Upper lobe of left lung (tissue), 4 donors: Measurements from ENCODE around the gene BABAM2.

Experiments used
- EP300 ChIP-seq, 4 donors: sonication (generic); formaldehyde crosslinking; IDR thresholded peaks; one replicate each; pipeline ENCODE4 v1.5.1; 2017; ENCODE audit warnings: antibody characterized with exemption in 4 of 4, control low read depth in 2 of 4
- POLR2A ChIP-seq, 4 donors: fragments of 450-650 bp; IDR thresholded peaks; one replicate each; pipeline ENCODE4 v1.5.1; 2016 to 2017; ENCODE audit warnings: antibody characterized with exemption in 4 of 4, mild to moderate bottlenecking in 2 of 4
- POLR2AphosphoS5 ChIP-seq, 2 donors: sonication (generic); formaldehyde crosslinking; IDR thresholded peaks; one replicate each; pipeline ENCODE4 v1.5.1; 2017; ENCODE audit warnings: antibody characterized with exemption in 2 of 2
- TF ChIP-seq, protein P1 (sequence below), 6 experiments: fragments of 450-650 bp in 4 of 6; fragments of 200-600 bp in 2 of 6; sonication (generic) in 2 of 6; IDR thresholded peaks; one replicate each; pipeline ENCODE4 v1.5.1; 2016 to 2019; ENCODE audit warnings: antibody characterized with exemption in 6 of 6

DNA sequence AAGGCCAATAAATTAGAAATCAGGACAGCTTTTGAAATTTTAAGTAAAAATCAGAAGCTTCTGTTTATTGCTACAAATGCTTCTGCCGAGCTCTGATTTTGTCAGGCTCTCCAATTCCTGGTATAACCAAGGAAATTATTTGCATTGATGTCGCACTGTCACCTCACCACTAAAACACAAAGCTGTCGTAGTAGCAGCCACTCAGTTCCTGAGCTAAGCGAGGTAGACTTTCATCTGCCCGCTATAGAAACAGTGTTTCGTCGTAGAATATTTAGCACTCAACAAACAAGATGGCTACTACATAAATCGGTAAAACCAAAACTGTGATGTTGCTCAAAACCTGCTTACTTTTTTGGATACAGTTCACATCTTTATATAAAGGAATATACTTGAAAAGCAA is 360.8 kb downstream of the BABAM2 start:
- TF ChIP-seq, protein P1, sequence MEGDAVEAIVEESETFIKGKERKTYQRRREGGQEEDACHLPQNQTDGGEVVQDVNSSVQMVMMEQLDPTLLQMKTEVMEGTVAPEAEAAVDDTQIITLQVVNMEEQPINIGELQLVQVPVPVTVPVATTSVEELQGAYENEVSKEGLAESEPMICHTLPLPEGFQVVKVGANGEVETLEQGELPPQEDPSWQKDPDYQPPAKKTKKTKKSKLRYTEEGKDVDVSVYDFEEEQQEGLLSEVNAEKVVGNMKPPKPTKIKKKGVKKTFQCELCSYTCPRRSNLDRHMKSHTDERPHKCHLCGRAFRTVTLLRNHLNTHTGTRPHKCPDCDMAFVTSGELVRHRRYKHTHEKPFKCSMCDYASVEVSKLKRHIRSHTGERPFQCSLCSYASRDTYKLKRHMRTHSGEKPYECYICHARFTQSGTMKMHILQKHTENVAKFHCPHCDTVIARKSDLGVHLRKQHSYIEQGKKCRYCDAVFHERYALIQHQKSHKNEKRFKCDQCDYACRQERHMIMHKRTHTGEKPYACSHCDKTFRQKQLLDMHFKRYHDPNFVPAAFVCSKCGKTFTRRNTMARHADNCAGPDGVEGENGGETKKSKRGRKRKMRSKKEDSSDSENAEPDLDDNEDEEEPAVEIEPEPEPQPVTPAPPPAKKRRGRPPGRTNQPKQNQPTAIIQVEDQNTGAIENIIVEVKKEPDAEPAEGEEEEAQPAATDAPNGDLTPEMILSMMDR (IDR thresholded peaks at IDR 0.05): no peak
- TF ChIP-seq POLR2A (IDR thresholded peaks at IDR 0.05) (no peak), POLR2AphosphoS5 (IDR thresholded peaks at IDR 0.05) (no peak), EP300 (IDR thresholded peaks at IDR 0.05) (no peak)
